CD4-positive, alpha-beta T cell (primary cell): ENCODE data around the gene LRP2. TPM values are rescaled to one million over a fixed set of nuclear protein-coding genes. Genes with fewer than 3 reads are reported as not detected.

ENCODE experiments used
- ATAC-seq: fragments of 200-7000 bp; cut with Tn5 transposase; one replicate; pipeline ENCODE4 v1.10.0; 2022; ENCODE audit warnings: mild to moderate bottlenecking; ENCODE audit not compliant: poor library complexity
- CTCF ChIA-PET: fragments of 350-600 bp; sonication (Branson Sonifier 250); formaldehyde crosslinking; loops from one replicate; lab custom pipeline; 2021; ENCODE audit warnings: antibody characterized with exemption, inconsistent platforms; lab: Charles Lee
- POLR2A ChIA-PET: fragments of 350-600 bp; sonication (Branson Sonifier 250); formaldehyde crosslinking; loops from one replicate; lab custom pipeline; 2021; ENCODE audit warnings: antibody characterized with exemption, inconsistent platforms; lab: Charles Lee
- DNase-seq, 14 experiments: peaks; one replicate each; pipeline ENCODE4 v3.0.0-alpha.2; 2013 to 2020; ENCODE audit warnings: mixed read lengths in 2 of 14
- H3K27ac ChIP-seq, 2 donors: one replicate each; pipeline versions ENCODE4 v1.5.1 to v1.7.0; 2013; ENCODE audit warnings: low read length in 2 of 2, low read depth in 1 of 2, mild to moderate bottlenecking in 1 of 2
- H3K27me3 ChIP-seq, 2 experiments: 1 replicate in 1 of 2; 2 replicates in 1 of 2; pipeline versions ENCODE4 v1.6.1 to v1.7.0; 2013; ENCODE audit warnings: low read length in 2 of 2, control low read depth in 1 of 2, mild to moderate bottlenecking in 1 of 2, moderate library complexity in 1 of 2; ENCODE audit not compliant: insufficient read depth in 2 of 2, control insufficient read depth in 1 of 2
- H3K36me3 ChIP-seq: one replicate; pipeline ENCODE4 v1.6.1; 2013; ENCODE audit warnings: low read length, control low read depth; ENCODE audit not compliant: insufficient read depth
- H3K4me1 ChIP-seq: one replicate; pipeline ENCODE4 v1.6.1; 2013; ENCODE audit warnings: low read length, control low read depth; ENCODE audit not compliant: insufficient read depth
- H3K4me3 ChIP-seq: one replicate; pipeline ENCODE4 v1.5.1; 2013; ENCODE audit warnings: mild to moderate bottlenecking, low read length, moderate library complexity
- H3K9me3 ChIP-seq, 2 experiments: 1 replicate in 1 of 2; 2 replicates in 1 of 2; pipeline versions ENCODE4 v1.6.1 to v1.7.0; 2013; ENCODE audit warnings: low read length in 2 of 2, mild to moderate bottlenecking in 2 of 2, control low read depth in 1 of 2, moderate library complexity in 1 of 2; ENCODE audit not compliant: control insufficient read depth in 1 of 2, insufficient read depth in 1 of 2
- H3K27ac Mint-ChIP-seq: one replicate; pipeline ENCODE4 v1.8.0; 2020; ENCODE audit warnings: mixed read lengths
- H3K27me3 Mint-ChIP-seq: one replicate; pipeline ENCODE4 v1.8.0; 2021; ENCODE audit warnings: mixed read lengths
- H3K36me3 Mint-ChIP-seq: one replicate; pipeline ENCODE4 v1.8.0; 2021; ENCODE audit warnings: low read depth, mixed read lengths
- H3K4me1 Mint-ChIP-seq: one replicate; pipeline ENCODE4 v1.8.0; 2021; ENCODE audit warnings: low read depth, mixed read lengths
- H3K4me3 Mint-ChIP-seq: one replicate; pipeline ENCODE4 v1.8.0; 2020; ENCODE audit warnings: mild to moderate bottlenecking, mixed read lengths
- H3K9me3 Mint-ChIP-seq: one replicate; pipeline ENCODE4 v1.8.0; 2020; ENCODE audit warnings: mixed read lengths
- CTCF ChIP-seq: fragments of 200-600 bp; IDR thresholded peaks from one replicate; pipeline ENCODE4 v1.8.0; 2022; ENCODE audit warnings: antibody characterized with exemption, mild to moderate bottlenecking
- intact Hi-C, 2 experiments: fragments of 100-400 bp; cut with DNase I in 1 of 2; cut with micrococcal nuclease in 1 of 2; formaldehyde crosslinking; loops; one replicate each; pipeline versions ENCODE4 v1.15.1 to v1.9.0; 2023 to 2025; cut with DNase I, micrococcal nuclease
- total RNA-seq, 174 experiments: library from RNA in 2 of 174; stranded (reverse) in 2 of 174; gene quantifications; one replicate each; pipeline ENCODE4 v1.2.3 and lab custom pipeline; 2021 to 2026

The LRP2 gene
- total RNA-seq, 2 experiments from 2014 or later: 0.03 TPM; not detected in 1

- H3K27me3 Mint-ChIP-seq: peaks cover 4% of the 10 kb centered on the region
- DNase-seq (no peak), ATAC-seq (no peak)
- H3K27ac Mint-ChIP-seq: no peak overlapping the region
- H3K9me3 Mint-ChIP-seq: no peaks in the 10 kb centered on the region
- CTCF ChIA-PET: no interaction called here
- H3K4me1 Mint-ChIP-seq: no peaks in the 10 kb centered on the region
- no peaks in the 10 kb centered on the region for H3K36me3 Mint-ChIP-seq
- no peak for TF ChIP-seq CTCF
- no peak overlapping the region for H3K4me3 Mint-ChIP-seq
- POLR2A ChIA-PET: no interaction called here
- Histone ChIP-seq H3K27ac (no peak overlapping the region), H3K27me3 (no peaks in the 10 kb centered on the region), H3K9me3 (no peaks in the 10 kb centered on the region), H3K4me3 (no peak overlapping the region), H3K4me1 (no peaks in the 10 kb centered on the region), H3K36me3 (no peaks in the 10 kb centered on the region)
- intact Hi-C loops: no loop called here
Measured at GRCh38 chr2:169291517-169291916, 70.8 kb downstream of the LRP2 start.

GRCh38 chr2:169290433-169290832 lies 71.9 kb downstream of the LRP2 start:
- Histone ChIP-seq H3K27ac (no peak overlapping the region), H3K4me3 (no peak overlapping the region), H3K9me3 (no peaks in the 10 kb centered on the region), H3K4me1 (no peaks in the 10 kb centered on the region), H3K27me3 (no peaks in the 10 kb centered on the region), H3K36me3 (no peaks in the 10 kb centered on the region)
- no peaks in the 10 kb centered on the region for H3K4me1 Mint-ChIP-seq
- ATAC-seq: no peak
- H3K27me3 Mint-ChIP-seq: peaks cover 4% of the 10 kb centered on the region
- no peak for TF ChIP-seq CTCF
- POLR2A ChIA-PET: no interaction called here
- no peak overlapping the region for H3K27ac Mint-ChIP-seq
- CTCF ChIA-PET: no interaction called here
- intact Hi-C loops: no loop called here
- no peak for DNase-seq
- H3K9me3 Mint-ChIP-seq: no peaks in the 10 kb centered on the region
- H3K36me3 Mint-ChIP-seq: no peaks in the 10 kb centered on the region
- no peak overlapping the region for H3K4me3 Mint-ChIP-seq

GRCh38 chr2:169287666-169288065 lies 74.7 kb downstream of the LRP2 start:
- no peaks in the 10 kb centered on the region for H3K36me3 ChIP-seq
- ChIA-PET POLR2A (no interaction called here), CTCF (no interaction called here)
- no peak overlapping the region for H3K27ac ChIP-seq
- no peaks in the 10 kb centered on the region for H3K4me1 ChIP-seq
- H3K27me3 ChIP-seq: no peaks in the 10 kb centered on the region
- no peaks in the 10 kb centered on the region for H3K9me3 ChIP-seq
- no peak for TF ChIP-seq CTCF
- Mint-ChIP-seq H3K27ac (no peak overlapping the region), H3K9me3 (no peaks in the 10 kb centered on the region), H3K36me3 (no peaks in the 10 kb centered on the region), H3K4me3 (no peak overlapping the region), H3K4me1 (no peaks in the 10 kb centered on the region), H3K27me3 (peaks cover 11% of the 10 kb centered on the region)
- no peak overlapping the region for H3K4me3 ChIP-seq
- DNase-seq (no peak), ATAC-seq (no peak)
- intact Hi-C loops: no loop called here
